ENCODE measurements around the gene MSS51.

MSS51 gene

GRCh38 chr10:73433538-73433867 is at the start of gene MSS51:
TSS of gene MSS51 (minus strand) at chr10:73433561. CDS start at chr10:73428284, 5,277 bp downstream.
- Histone ChIP-seq H3K27me3 (ENCODE audit: insufficient read depth, low read length) (no peaks in the 10 kb centered on the region), H3K4me3 (ENCODE audit: low read length) (no peak within 1 kb of the TSS), H3K4me1 (ENCODE audit: insufficient read depth, low read length) (no peaks in the 10 kb centered on the region), H3K36me3 (ENCODE audit: insufficient read depth, low read length) (peaks cover 24% of the 10 kb centered on the region), H3K9me3 (ENCODE audit: low read length) (no peaks in the 10 kb centered on the region), H2AFZ (ENCODE audit: low read depth, low read length) (no peak within 1 kb of the TSS)

- H3K9me3 ChIP-seq (ENCODE audit: low read length): no peaks in the 10 kb centered on the region
- no peak overlapping the region for H2AFZ ChIP-seq (ENCODE audit: low read depth, low read length)
- H3K36me3 ChIP-seq (ENCODE audit: insufficient read depth, low read length): peaks cover 46% of the 10 kb centered on the region
- H3K27me3 ChIP-seq (ENCODE audit: insufficient read depth, low read length): no peaks in the 10 kb centered on the region
- no peaks in the 10 kb centered on the region for H3K4me1 ChIP-seq (ENCODE audit: insufficient read depth, low read length)
- H3K4me3 ChIP-seq (ENCODE audit: low read length): no peak overlapping the region
Measured at GRCh38 chr10:73480158-73480557, 46.8 kb upstream of the MSS51 start.

- Histone ChIP-seq H3K4me1 (ENCODE audit: insufficient read depth, low read length) (no peaks in the 10 kb centered on the region), H2AFZ (ENCODE audit: low read depth, low read length) (no peak overlapping the region), H3K36me3 (ENCODE audit: insufficient read depth, low read length) (peaks cover 51% of the 10 kb centered on the region), H3K4me3 (ENCODE audit: low read length) (no peak overlapping the region), H3K27me3 (ENCODE audit: insufficient read depth, low read length) (no peaks in the 10 kb centered on the region), H3K9me3 (ENCODE audit: low read length) (no peaks in the 10 kb centered on the region)
Measured at GRCh38 chr10:73478636-73479035, 45.3 kb upstream of the MSS51 start.

- Histone ChIP-seq H3K4me3 (ENCODE audit: low read length) (no peak overlapping the region), H2AFZ (ENCODE audit: low read depth, low read length) (no peak overlapping the region), H3K4me1 (ENCODE audit: insufficient read depth, low read length) (no peaks in the 10 kb centered on the region), H3K36me3 (ENCODE audit: insufficient read depth, low read length) (peaks cover 83% of the 10 kb centered on the region), H3K9me3 (ENCODE audit: low read length) (no peaks in the 10 kb centered on the region), H3K27me3 (ENCODE audit: insufficient read depth, low read length) (no peaks in the 10 kb centered on the region)
Measured at GRCh38 chr10:73471226-73471625, 37.9 kb upstream of the MSS51 start.

- Histone ChIP-seq H3K27me3 (ENCODE audit: insufficient read depth, low read length) (no peaks in the 10 kb centered on the region), H3K9me3 (ENCODE audit: low read length) (no peaks in the 10 kb centered on the region), H3K4me1 (ENCODE audit: insufficient read depth, low read length) (no peaks in the 10 kb centered on the region), H3K36me3 (ENCODE audit: insufficient read depth, low read length) (peaks cover 82% of the 10 kb centered on the region), H2AFZ (ENCODE audit: low read depth, low read length) (no peak overlapping the region), H3K4me3 (ENCODE audit: low read length) (no peak overlapping the region)
Measured at GRCh38 chr10:73469579-73469978, 36.2 kb upstream of the MSS51 start.

- no peak overlapping the region for H2AFZ ChIP-seq (ENCODE audit: low read depth, low read length)
- peaks cover 81% of the 10 kb centered on the region for H3K36me3 ChIP-seq (ENCODE audit: insufficient read depth, low read length)
- no peaks in the 10 kb centered on the region for H3K9me3 ChIP-seq (ENCODE audit: low read length)
- no peak overlapping the region for H3K4me3 ChIP-seq (ENCODE audit: low read length)
- no peaks in the 10 kb centered on the region for H3K4me1 ChIP-seq (ENCODE audit: insufficient read depth, low read length)
- no peaks in the 10 kb centered on the region for H3K27me3 ChIP-seq (ENCODE audit: insufficient read depth, low read length)
Measured at GRCh38 chr10:73467206-73467605, 33.8 kb upstream of the MSS51 start.

- peaks cover 76% of the 10 kb centered on the region for H3K36me3 ChIP-seq (ENCODE audit: insufficient read depth, low read length)
- no peaks in the 10 kb centered on the region for H3K4me1 ChIP-seq (ENCODE audit: insufficient read depth, low read length)
- H3K27me3 ChIP-seq (ENCODE audit: insufficient read depth, low read length): no peaks in the 10 kb centered on the region
- no peak overlapping the region for H2AFZ ChIP-seq (ENCODE audit: low read depth, low read length)
- H3K4me3 ChIP-seq (ENCODE audit: low read length): no peak overlapping the region
- no peaks in the 10 kb centered on the region for H3K9me3 ChIP-seq (ENCODE audit: low read length)
Measured at GRCh38 chr10:73465978-73466726, 32.8 kb upstream of the MSS51 start.

GRCh38 chr10:73460897-73461296 is 27.5 kb upstream of the MSS51 start:
- Histone ChIP-seq H2AFZ (ENCODE audit: low read depth, low read length) (no peak overlapping the region), H3K4me1 (ENCODE audit: insufficient read depth, low read length) (no peaks in the 10 kb centered on the region), H3K27me3 (ENCODE audit: insufficient read depth, low read length) (no peaks in the 10 kb centered on the region), H3K9me3 (ENCODE audit: low read length) (no peaks in the 10 kb centered on the region), H3K4me3 (ENCODE audit: low read length) (no peak overlapping the region), H3K36me3 (ENCODE audit: insufficient read depth, low read length) (peaks cover 34% of the 10 kb centered on the region)

- Histone ChIP-seq H3K4me3 (ENCODE audit: low read length) (no peak overlapping the region), H3K9me3 (ENCODE audit: low read length) (no peaks in the 10 kb centered on the region), H3K36me3 (ENCODE audit: insufficient read depth, low read length) (peaks cover 25% of the 10 kb centered on the region), H2AFZ (ENCODE audit: low read depth, low read length) (no peak overlapping the region), H3K4me1 (ENCODE audit: insufficient read depth, low read length) (no peaks in the 10 kb centered on the region), H3K27me3 (ENCODE audit: insufficient read depth, low read length) (no peaks in the 10 kb centered on the region)
Measured at GRCh38 chr10:73459683-73460314, 26.4 kb upstream of the MSS51 start.

GRCh38 chr10:73456187-73456890 is 23.0 kb upstream of the MSS51 start:
- H3K36me3 ChIP-seq (ENCODE audit: insufficient read depth, low read length): peaks cover 26% of the 10 kb centered on the region
- H3K9me3 ChIP-seq (ENCODE audit: low read length): no peaks in the 10 kb centered on the region
- no peaks in the 10 kb centered on the region for H3K4me1 ChIP-seq (ENCODE audit: insufficient read depth, low read length)
- no peak overlapping the region for H2AFZ ChIP-seq (ENCODE audit: low read depth, low read length)
- no peaks in the 10 kb centered on the region for H3K27me3 ChIP-seq (ENCODE audit: insufficient read depth, low read length)
- H3K4me3 ChIP-seq (ENCODE audit: low read length): no peak overlapping the region

- Histone ChIP-seq H3K27me3 (ENCODE audit: insufficient read depth, low read length) (no peaks in the 10 kb centered on the region), H2AFZ (ENCODE audit: low read depth, low read length) (no peak overlapping the region), H3K4me1 (ENCODE audit: insufficient read depth, low read length) (no peaks in the 10 kb centered on the region), H3K9me3 (ENCODE audit: low read length) (no peaks in the 10 kb centered on the region), H3K4me3 (ENCODE audit: low read length) (no peak overlapping the region), H3K36me3 (ENCODE audit: insufficient read depth, low read length) (peaks cover 39% of the 10 kb centered on the region)
Measured at GRCh38 chr10:73449113-73449512, 15.8 kb upstream of the MSS51 start.

GRCh38 chr10:73448384-73448783 is 15.0 kb upstream of the MSS51 start:
- Histone ChIP-seq H3K9me3 (ENCODE audit: low read length) (no peaks in the 10 kb centered on the region), H3K36me3 (ENCODE audit: insufficient read depth, low read length) (peaks cover 40% of the 10 kb centered on the region), H3K27me3 (ENCODE audit: insufficient read depth, low read length) (no peaks in the 10 kb centered on the region)

GRCh38 chr10:73446926-73447325 is 13.6 kb upstream of the MSS51 start:
- Histone ChIP-seq H3K9me3 (ENCODE audit: low read length) (no peaks in the 10 kb centered on the region), H3K27me3 (ENCODE audit: insufficient read depth, low read length) (no peaks in the 10 kb centered on the region), H3K4me1 (ENCODE audit: insufficient read depth, low read length) (no peaks in the 10 kb centered on the region), H3K36me3 (ENCODE audit: insufficient read depth, low read length) (peaks cover 35% of the 10 kb centered on the region), H3K4me3 (ENCODE audit: low read length) (no peak overlapping the region), H2AFZ (ENCODE audit: low read depth, low read length) (no peak overlapping the region)

More at GRCh38 chr10:73448384-73448783, 15.0 kb upstream of the MSS51 start:
- Histone ChIP-seq H3K4me1 (ENCODE audit: insufficient read depth, low read length) (no peaks in the 10 kb centered on the region), H3K4me3 (ENCODE audit: low read length) (no peak overlapping the region), H2AFZ (ENCODE audit: low read depth, low read length) (no peak overlapping the region)

Data from neuron (in vitro differentiated cells).